NCI-H1417 (cell line): ENCODE results near the gene PJA2.
A peak's percentile ranks its signal among the peaks of the same experiment; 100 is the strongest.

Experiments used
- DNase-seq, 3 experiments: peaks; one replicate each; lab custom pipeline; 2025; lab: John Stamatoyannopoulos, UW

PJA2 gene

DNA sequence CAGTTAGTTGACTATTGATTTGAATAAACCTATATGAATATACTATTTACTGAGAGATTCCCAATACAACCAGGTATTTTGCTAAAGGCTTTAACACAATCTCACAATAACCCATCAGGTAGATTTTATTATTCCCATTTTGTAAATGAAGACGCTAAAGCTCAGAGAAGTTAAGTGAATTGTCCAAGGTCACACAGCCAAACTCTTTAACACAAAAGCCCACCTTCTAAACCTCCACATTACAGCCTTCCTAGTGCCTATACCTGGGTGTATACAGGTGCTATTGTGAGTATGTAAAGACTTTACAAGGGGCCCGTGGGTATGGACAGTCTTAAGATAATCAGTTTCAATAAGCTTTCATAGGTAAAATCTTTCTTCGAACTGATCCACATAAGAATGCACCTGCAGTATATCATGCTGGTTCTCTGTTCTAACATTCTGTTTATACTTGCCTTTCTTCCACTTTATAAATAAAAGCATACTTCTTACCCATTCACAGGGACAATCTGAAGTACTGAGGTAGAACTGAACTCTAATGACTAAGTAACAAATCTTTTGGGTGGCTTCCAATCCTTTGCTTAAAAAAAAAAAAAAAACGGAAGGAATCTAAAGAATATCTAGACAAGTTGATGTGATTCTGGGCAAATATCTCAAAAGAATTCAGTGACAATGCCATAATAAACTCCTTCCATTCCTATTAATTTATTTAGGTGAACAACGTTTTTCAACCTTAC lies 59.1 kb downstream of the PJA2 start:
- no peak for DNase-seq

DNA sequence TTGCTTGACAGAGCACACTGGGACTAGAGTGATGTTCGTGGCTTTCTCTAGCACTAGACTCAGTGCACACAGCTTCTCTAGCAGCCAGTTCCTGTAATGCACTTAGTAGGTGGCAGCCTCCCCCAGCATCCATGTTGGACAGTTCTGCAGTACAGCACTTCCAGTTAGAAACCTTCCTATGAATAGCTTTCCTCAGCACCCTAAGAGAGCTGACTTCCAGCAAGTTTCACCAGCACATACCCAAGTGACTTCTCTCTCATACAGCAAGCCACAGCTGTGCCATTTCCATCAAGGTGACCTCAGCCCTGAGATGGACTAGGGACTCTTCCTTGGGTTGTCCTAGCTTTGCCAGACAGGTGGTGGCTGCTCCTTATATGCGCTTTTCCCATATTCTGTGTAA lies 60.4 kb downstream of the PJA2 start:
- no peak for DNase-seq

DNA sequence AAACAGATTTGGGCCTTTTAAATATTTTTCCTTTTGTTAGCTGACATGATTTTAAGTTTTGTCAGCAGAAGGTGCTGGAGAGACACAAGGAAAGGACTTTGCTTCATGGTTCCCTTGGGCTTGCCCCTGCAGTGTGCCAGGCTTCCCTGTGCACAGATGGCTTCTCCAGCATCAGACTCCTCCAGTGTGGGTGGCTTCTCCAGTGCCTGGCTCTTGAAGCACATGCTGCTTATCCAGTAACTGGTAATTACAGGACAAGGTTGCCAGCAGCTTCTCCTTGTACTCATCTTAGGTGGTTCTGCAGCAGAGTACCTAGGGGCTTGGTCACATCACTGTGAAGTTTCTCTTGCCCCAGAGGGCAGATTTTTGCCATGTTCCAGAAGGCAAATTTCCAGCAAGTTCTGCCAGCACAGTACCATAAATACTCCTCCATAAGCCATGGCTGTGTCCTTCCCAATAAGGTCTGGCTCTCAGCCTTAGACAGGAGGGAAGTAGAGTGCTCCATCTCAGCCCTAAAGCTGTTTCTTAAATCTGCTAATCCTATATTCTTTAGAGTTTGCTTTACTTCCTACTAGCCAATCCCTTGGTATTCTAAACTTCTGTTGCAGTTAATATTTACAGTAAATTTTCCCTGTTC lies 62.4 kb downstream of the PJA2 start:
- DNase-seq: no peak

GRCh38 chr5:109345699-109346098 lies 64.1 kb downstream of the PJA2 start:
- DNase-seq: no peak

DNA sequence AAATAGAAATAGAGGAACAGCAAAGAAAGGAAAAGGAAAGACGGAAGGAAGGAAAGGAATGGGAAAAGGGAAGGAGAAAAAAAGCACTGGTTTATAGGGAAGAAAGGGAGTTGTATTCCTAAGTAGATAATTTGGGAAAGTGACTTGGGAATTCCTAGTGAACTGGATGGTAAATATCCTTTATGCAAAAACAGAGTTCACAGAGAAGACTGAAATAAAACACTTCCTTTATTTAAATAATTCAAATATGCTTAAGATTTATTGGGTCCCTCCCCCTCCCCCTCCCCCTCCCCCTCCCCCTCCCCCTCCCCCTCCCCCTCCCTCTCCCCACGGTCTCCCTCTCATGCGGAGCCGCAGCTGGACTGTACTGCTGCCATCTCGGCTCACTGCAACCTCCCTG lies 69.4 kb downstream of the PJA2 start:
- no peak for DNase-seq

GRCh38 chr5:109335114-109335513 lies 74.7 kb downstream of the PJA2 start:
- DNase-seq: no peak

DNA sequence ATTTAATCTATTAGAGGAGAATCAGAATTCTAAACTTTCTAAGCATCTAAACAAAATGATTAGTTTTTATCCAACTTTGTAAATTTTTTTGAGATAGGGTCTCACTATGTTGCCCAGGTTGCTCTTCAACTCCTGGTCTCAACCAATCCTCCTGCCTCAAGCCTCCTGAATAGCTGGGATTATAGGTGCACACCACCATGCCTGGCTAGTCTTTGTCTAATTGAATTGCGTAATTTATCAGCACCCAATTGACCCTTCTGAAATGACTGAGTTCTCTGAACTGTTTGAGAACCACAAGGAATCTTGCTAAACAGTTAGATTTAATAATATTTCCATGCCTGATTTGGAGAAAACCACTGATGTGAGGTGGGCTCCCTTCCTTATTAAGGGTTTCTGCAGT lies 75.7 kb downstream of the PJA2 start:
- DNase-seq: no peak

- DNase-seq: no peak
These were observed 80.2 kb downstream of the PJA2 start for GRCh38 chr5:109329333-109330237.

- no peak for DNase-seq
These were observed 81.1 kb downstream of the PJA2 start for GRCh38 chr5:109328626-109329025.

- DNase-seq: no peak
These were observed 82.2 kb downstream of the PJA2 start for GRCh38 chr5:109327570-109327969.

DNA sequence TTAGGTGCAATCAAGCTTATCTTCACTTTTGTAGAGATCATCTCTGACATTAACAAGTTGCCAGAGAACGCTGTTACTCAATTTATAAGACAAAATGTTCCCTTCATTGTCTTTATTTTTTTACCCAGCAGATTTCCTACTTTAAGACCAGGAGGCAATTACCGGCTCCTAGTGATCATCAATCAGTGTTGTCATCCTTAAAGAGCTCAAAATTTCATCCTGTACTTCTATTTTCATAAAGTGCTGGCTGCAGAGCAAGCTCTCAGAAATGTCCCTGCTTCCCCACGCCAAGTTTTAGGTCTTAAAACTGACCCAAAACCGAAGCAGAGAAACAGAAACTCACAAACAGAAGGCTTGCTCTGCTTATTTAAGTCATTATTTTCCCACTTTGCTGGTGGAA lies 82.9 kb downstream of the PJA2 start:
- DNase-seq: no peak

GRCh38 chr5:109325456-109325855 lies 84.3 kb downstream of the PJA2 start:
- DNase-seq: no peak

DNA sequence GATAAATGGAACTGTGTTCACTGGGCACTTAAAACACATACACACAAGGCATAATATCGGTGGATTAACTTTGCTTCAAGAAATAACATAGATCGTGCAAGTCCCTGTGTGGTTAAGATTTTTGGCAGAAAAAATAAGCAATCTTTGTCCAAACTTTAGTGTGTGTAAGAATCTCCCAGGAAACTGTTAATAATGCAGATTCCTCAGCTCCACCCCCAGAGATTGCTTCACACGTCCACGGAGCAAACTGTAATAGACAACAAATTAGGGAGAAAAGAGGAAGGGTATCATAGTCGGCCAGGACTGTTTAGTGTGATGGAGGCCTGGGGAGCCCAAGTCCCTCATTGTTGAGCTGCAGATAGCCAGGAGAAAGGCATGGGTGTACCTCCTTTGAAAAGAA lies 84.8 kb downstream of the PJA2 start:
- no peak for DNase-seq

DNA sequence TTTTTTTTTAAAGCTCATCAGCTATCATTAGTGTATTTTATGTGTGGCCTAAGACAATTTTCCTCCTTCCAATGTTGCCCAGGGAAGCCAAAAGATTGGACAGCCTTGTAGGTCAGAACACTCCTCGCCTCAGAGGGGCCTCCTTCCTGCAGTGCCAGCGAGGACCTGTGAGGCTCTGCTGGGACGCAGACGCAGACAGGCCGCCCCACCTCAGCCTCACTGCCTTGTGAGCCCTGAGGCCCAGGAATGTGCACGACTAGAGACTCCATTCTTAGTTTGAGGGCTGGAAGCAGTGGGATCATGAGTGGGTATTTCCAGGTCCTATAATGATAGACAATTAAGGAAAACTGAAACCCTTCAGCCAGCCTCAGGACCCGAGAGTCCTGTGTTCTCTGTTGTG lies 85.4 kb downstream of the PJA2 start:
- DNase-seq: no peak

GRCh38 chr5:109322694-109323093 lies 87.1 kb downstream of the PJA2 start:
- no peak for DNase-seq

DNA sequence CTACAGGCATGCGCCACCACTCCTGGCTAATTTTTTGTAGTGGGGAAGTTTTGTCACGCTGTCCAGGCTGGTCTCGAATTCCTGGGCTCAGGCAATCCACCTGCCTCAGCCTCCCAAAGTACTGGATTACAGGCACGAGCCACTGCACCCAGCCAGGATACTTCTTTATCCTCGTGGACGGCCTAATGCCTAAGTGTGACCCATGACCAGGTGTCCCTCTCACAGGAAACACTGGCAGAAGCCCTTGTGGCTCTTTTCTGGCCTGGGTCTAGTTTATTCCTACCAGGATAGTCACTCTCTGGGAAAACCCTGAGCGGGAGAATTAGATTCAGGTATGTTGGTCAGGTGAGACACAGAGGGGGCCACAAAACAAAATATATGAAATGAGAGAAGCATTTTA lies 90.4 kb downstream of the PJA2 start:
- DNase-seq: no peak

DNA sequence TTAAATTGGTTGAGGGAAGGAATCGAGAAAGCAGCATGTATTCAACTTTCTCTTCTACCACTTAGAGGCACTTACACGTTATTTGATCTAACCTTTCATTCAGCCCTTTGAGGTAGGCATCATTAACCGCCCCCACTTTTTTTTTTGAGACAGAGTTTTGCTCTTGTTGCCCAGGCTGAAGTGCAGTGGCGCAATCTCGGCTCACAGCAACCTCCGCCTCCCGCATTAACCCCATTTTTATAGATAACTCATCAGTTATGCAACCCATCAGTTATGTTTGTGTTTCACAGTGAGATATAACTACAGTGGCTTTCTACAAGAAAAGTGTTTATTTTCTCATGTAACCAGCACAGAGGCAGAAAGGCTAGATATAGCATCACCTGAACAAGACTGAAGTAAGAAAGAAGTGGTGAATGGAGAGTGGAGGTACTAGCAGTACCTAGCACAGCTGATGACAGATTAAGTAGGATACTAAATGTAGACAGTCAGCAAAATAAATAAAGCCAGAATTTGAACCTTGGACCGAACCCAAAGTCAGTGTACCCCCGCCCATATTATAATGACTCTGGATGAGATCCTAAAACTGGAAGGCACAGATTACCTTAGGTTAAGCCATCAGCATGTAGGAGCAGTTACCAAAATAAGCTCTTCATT lies 91.2 kb downstream of the PJA2 start:
- peak in 1 of 3 experiments; percentile 72 for DNase-seq

GRCh38 chr5:109316634-109317033 lies 93.1 kb downstream of the PJA2 start:
- no peak for DNase-seq

GRCh38 chr5:109315245-109315644 lies 94.5 kb downstream of the PJA2 start:
- no peak for DNase-seq

DNA sequence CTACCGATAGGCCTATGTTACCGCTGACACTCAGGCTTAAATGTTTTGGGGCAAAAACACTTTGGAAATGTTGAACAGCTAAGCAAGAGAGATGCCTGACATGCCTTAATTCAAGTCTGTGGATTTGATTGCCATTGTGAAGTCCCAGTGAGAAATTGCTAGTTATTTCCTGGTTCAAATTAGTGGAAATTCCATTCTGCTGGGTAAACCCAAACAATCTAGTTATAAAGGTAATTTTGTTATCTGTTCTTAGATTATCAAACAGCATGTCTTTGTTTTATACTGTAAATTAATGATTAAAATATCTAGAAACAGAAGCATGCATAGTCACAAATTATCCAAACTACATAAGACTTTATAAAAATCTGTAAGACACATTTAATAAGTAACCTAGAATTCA lies 96.6 kb downstream of the PJA2 start:
- DNase-seq: no peak

- no peak for DNase-seq
These were observed 97.1 kb downstream of the PJA2 start for GRCh38 chr5:109312695-109313094.

DNA sequence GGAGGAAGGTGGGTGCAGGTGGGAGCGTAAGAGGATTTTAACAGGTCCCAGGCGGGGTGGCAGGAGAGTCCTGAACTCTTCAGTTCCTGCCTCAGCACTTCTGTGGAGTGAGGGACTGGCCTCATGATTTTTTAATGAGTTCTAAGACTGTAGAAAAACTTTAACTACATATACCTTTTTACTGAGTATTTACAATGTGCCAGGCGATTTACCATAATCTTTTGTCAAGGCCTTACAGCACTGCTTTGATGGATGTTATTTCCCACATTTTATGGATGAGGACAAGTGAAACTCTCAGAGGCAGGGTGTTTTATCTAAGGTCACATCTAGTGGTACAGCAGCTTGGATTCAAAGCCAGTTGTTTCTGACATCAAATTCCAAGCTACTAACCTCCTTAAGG lies 99.5 kb downstream of the PJA2 start:
- DNase-seq: no peak
